ENCODE data around the gene GLI1.

GLI1 gene

GRCh38 chr12:57518176-57518919 is 58.8 kb downstream of the GLI1 start:
- no peak for DNase-seq (ENCODE audit: low spot score)

GRCh38 chr12:57518920-57519795 is 59.6 kb downstream of the GLI1 start:
- no peak for DNase-seq (ENCODE audit: low spot score)

DNA sequence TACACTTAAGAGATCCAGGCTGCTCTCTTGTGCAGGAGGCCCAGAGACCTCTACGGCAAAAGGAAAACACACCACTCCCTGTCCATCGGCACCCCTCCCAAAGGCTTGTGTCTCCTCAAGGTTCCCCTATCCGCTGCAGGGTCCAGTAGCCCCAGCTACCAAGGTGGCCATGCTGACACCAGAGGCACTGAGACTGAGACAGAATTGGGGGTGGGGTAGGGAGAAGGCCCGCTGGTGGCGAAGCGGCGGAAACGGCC is 60.1 kb downstream of the GLI1 start:
- peak; percentile 62 for DNase-seq (ENCODE audit: low spot score)

GRCh38 chr12:57520053-57520818 is 60.7 kb downstream of the GLI1 start, which contains the start of gene DDIT3:
TSS of gene DDIT3 (minus strand) at chr12:57520514. CDS start at chr12:57517406, 3,108 bp downstream.
- DNase-seq (ENCODE audit: low spot score) = peak; percentile 99

DNA sequence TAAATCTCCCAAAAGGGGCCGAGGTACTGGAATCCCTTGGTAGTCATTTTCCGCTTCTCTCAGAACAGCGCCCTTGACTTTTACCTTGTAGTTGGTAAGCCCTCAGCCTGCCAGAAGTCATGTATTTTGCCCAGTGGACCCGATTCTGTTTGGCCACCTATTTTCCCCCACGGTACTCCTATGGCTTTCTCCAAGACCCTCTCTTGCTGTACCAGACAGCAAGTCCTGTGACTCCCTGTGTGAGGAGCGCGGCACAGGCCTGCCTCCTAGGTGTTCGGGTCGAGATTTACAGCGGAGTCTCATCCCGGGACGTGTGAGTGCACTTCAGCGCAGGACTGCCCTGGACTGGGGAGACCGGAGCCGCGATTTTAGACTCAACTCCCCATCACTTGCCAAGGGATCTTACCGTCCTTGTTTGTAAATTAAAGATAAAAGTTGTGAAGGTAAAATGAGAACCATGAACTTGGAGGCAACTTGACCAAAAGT is 62.0 kb downstream of the GLI1 start:
- DNase-seq (ENCODE audit: low spot score) = peak; percentile 81

Small RNA genes within 50 kb of the gene (small RNA-seq; reads per million reads assigned to genes)
- 0 to 0.04 reads per million in 2 experiments for gene MIR616
- gene RNU6-879P = 0 reads per million in 2 experiments
